Naive thymus-derived CD4-positive, alpha-beta T cell (primary cell): ENCODE data around the gene GMPR. TPM values are rescaled to one million over a fixed set of nuclear protein-coding genes. Genes with fewer than 3 reads are reported as not detected.

Source experiments
- ATAC-seq: fragments of 150-1000 bp; cut with Tn5 transposase; 2 replicates; pipeline ENCODE4 v1.10.0; 2021; ENCODE audit warnings: mild to moderate bottlenecking, moderate library complexity
- CTCF ChIA-PET: fragments of 350-600 bp; sonication (Branson Sonifier 250); formaldehyde crosslinking; loops from one replicate; lab custom pipeline; 2021; ENCODE audit warnings: antibody characterized with exemption; lab: Charles Lee
- POLR2A ChIA-PET: fragments of 350-600 bp; sonication (Branson Sonifier 250); formaldehyde crosslinking; loops from one replicate; lab custom pipeline; 2021; ENCODE audit warnings: antibody characterized with exemption, inconsistent platforms; lab: Charles Lee
- DNase-seq, 9 donors: peaks; one replicate each; pipeline versions ENCODE4 v3.0.0 to v3.0.0-alpha.2; 2020 to 2022; ENCODE audit warnings: mixed read lengths in 1 of 9
- H3K27ac ChIP-seq: one replicate; pipeline ENCODE4 v1.7.0; 2013; ENCODE audit warnings: mild to moderate bottlenecking, low read depth, low read length, moderate library complexity
- H3K27me3 ChIP-seq, 2 donors: one replicate each; pipeline ENCODE4 v1.7.0; 2013; ENCODE audit warnings: low read length in 2 of 2, mild to moderate bottlenecking in 2 of 2, moderate library complexity in 2 of 2; ENCODE audit not compliant: control insufficient read depth in 2 of 2, insufficient read depth in 2 of 2
- H3K36me3 ChIP-seq, 3 experiments: 1 replicate in 2 of 3; 2 replicates in 1 of 3; pipeline ENCODE4 v1.7.0; 2013; ENCODE audit warnings: low read length in 3 of 3, mild to moderate bottlenecking in 3 of 3, moderate library complexity in 1 of 3; ENCODE audit not compliant: insufficient read depth in 3 of 3, control insufficient read depth in 2 of 3
- H3K4me1 ChIP-seq, 2 donors: one replicate each; pipeline ENCODE4 v1.7.0; 2013; ENCODE audit warnings: low read length in 2 of 2, mild to moderate bottlenecking in 2 of 2, moderate library complexity in 1 of 2; ENCODE audit not compliant: control insufficient read depth in 2 of 2, insufficient read depth in 2 of 2
- H3K4me3 ChIP-seq: 2 replicates; pipeline ENCODE4 v1.7.0; 2013; ENCODE audit warnings: mild to moderate bottlenecking, low read length
- H3K9me3 ChIP-seq, 3 experiments: 1 replicate in 2 of 3; 2 replicates in 1 of 3; pipeline ENCODE4 v1.7.0; 2013; ENCODE audit warnings: low read length in 3 of 3; ENCODE audit not compliant: control insufficient read depth in 2 of 3
- H3K27ac Mint-ChIP-seq, 9 donors: one replicate each; pipeline ENCODE4 v1.8.0; 2020 to 2022; ENCODE audit warnings: mixed read lengths in 9 of 9, mild to moderate bottlenecking in 8 of 9, moderate library complexity in 5 of 9, inconsistent platforms in 2 of 9
- H3K27me3 Mint-ChIP-seq, 5 donors: one replicate each; pipeline ENCODE4 v1.8.0; 2021 to 2022; ENCODE audit warnings: mixed read lengths in 5 of 5, mild to moderate bottlenecking in 1 of 5
- H3K36me3 Mint-ChIP-seq, 5 donors: one replicate each; pipeline ENCODE4 v1.8.0; 2020 to 2022; ENCODE audit warnings: mixed read lengths in 5 of 5, mild to moderate bottlenecking in 3 of 5, inconsistent platforms in 1 of 5
- H3K4me1 Mint-ChIP-seq, 7 donors: one replicate each; pipeline ENCODE4 v1.8.0; 2020 to 2022; ENCODE audit warnings: mixed read lengths in 7 of 7, mild to moderate bottlenecking in 3 of 7, inconsistent platforms in 1 of 7
- H3K4me3 Mint-ChIP-seq, 10 donors: one replicate each; pipeline ENCODE4 v1.8.0; 2020 to 2022; ENCODE audit warnings: mild to moderate bottlenecking in 10 of 10, mixed read lengths in 10 of 10, moderate library complexity in 6 of 10, inconsistent platforms in 2 of 10
- H3K9me3 Mint-ChIP-seq, 11 donors: one replicate each; pipeline ENCODE4 v1.8.0; 2020 to 2022; ENCODE audit warnings: mixed read lengths in 11 of 11, mild to moderate bottlenecking in 4 of 11, inconsistent platforms in 1 of 11, moderate library complexity in 1 of 11
- intact Hi-C, 2 donors: fragments of 100-400 bp; cut with micrococcal nuclease; formaldehyde crosslinking; loops; one replicate each; pipeline ENCODE4 v1.15.1; 2023
- polyA plus RNA-seq, 2 donors: library from polyadenylated mRNA; unstranded; fragments of 300-500 nt; fragmentation: Illumina TruSeq; gene quantifications; one replicate each; pipeline ENCODE4 v1.2.3, GENCODE V29; 2021
- total RNA-seq, 6 experiments: library from RNA in 5 of 6; stranded (reverse) in 5 of 6; gene quantifications; 1 replicate in 5 of 6; 2 replicates in 1 of 6; pipeline ENCODE4 v1.2.3 and lab custom pipeline; 2021 to 2026

The GMPR gene
- total and polyA plus RNA-seq, 7 experiments from 2014 or later, result 0.60 to 2.1 (median 0.93) TPM; not detected in 2

DNA sequence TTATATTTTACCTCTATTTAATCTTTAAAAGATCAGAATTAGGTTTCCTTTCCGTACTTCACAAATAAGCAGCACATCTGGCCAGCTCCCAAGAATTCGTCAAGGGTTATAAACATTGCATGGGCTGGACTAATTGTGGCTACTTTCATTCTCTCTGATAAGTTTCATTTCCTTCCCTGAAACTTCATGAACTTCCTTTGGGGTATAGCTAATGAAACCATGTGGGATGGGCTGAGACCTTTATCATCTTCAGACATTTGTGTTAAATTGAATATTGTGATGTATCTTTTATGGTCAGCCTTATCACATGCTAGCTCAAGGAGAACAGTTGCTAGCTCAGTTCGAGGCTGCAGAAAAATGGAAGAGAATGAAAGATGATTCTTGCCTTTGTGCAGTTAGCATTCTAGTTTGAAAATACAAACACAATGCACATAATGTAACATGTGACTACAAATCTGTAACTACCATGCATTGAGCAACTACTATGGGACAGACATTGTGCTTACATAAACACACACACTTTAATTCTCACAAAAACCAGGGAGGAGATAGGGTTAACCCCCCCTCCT lies 1.7 kb upstream of the GMPR start:
- Histone ChIP-seq H3K27me3 (no peaks in the 10 kb centered on the region), H3K4me3 (no peak overlapping the region), H3K27ac (no peak overlapping the region), H3K36me3 (no peaks in the 10 kb centered on the region), H3K4me1 (peaks cover 8 to 10% of the 10 kb centered on the region in 2 donors), H3K9me3 (no peaks in the 10 kb centered on the region)
- Mint-ChIP-seq H3K27me3 (peaks cover 7 to 60% (median 12%) of the 10 kb centered on the region in 5 donors), H3K36me3 (peaks cover 0 to 2% (median 0%) of the 10 kb centered on the region in 5 donors), H3K4me3 (peak overlapping the region in 9 of 10 donors; percentile 24 to 96 (median 77)), H3K9me3 (no peaks in the 10 kb centered on the region), H3K27ac (peak overlapping the region in 1 of 9 donors; percentile 0), H3K4me1 (peaks cover 14 to 31% (median 22%) of the 10 kb centered on the region in 7 donors)
- intact Hi-C loops, result loop anchor here in 1 of 2 donors (5.0 kb wide), 1 partner anchor 86 kb away; no protein-coding TSS in a partner anchor
- POLR2A ChIA-PET, result no interaction called here
- DNase-seq, result no peak
- CTCF ChIA-PET, result interaction anchor here (0.7 kb wide), 1 partner anchor 16 kb away, joined by 3 read pairs; no protein-coding TSS in a partner anchor
- no peak for ATAC-seq

DNA sequence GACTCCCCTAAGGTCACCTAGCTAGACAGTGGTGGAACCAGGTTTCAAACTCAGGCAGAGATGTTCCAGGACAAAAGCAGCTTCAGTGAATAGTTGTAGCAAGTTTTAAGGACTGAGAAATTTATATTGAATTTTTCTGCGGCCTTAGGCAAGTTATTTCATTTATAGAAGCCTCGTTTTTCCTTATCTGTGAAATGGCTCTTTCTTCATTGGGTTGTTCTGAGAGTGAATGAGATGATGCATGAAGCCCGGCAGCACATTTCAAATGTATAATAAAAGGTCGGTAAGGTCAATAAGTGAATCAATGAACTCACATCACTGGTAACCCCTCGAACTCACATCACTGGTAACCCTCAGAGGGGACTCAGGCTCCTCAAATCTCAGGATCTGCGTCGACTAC lies 1.1 kb upstream of the GMPR start:
- Histone ChIP-seq H3K27ac (no peak overlapping the region), H3K4me3 (no peak overlapping the region), H3K36me3 (no peaks in the 10 kb centered on the region), H3K27me3 (no peaks in the 10 kb centered on the region), H3K4me1 (peaks cover 8 to 10% of the 10 kb centered on the region in 2 donors), H3K9me3 (no peaks in the 10 kb centered on the region)
- CTCF ChIA-PET, result no interaction called here
- Mint-ChIP-seq H3K4me1 (peaks cover 14 to 31% (median 22%) of the 10 kb centered on the region in 7 donors), H3K36me3 (peaks cover 0 to 2% (median 0%) of the 10 kb centered on the region in 5 donors), H3K4me3 (peak overlapping the region; percentile 24 to 96 (median 78)), H3K27ac (peak overlapping the region in 1 of 9 donors; percentile 0), H3K9me3 (no peaks in the 10 kb centered on the region), H3K27me3 (peaks cover 7 to 60% (median 12%) of the 10 kb centered on the region in 5 donors)
- no peak for DNase-seq
- POLR2A ChIA-PET, result no interaction called here
- intact Hi-C loops, result loop anchor here in 1 of 2 donors (5.0 kb wide), 1 partner anchor 85 kb away; no protein-coding TSS in a partner anchor
- no peak for ATAC-seq

DNA sequence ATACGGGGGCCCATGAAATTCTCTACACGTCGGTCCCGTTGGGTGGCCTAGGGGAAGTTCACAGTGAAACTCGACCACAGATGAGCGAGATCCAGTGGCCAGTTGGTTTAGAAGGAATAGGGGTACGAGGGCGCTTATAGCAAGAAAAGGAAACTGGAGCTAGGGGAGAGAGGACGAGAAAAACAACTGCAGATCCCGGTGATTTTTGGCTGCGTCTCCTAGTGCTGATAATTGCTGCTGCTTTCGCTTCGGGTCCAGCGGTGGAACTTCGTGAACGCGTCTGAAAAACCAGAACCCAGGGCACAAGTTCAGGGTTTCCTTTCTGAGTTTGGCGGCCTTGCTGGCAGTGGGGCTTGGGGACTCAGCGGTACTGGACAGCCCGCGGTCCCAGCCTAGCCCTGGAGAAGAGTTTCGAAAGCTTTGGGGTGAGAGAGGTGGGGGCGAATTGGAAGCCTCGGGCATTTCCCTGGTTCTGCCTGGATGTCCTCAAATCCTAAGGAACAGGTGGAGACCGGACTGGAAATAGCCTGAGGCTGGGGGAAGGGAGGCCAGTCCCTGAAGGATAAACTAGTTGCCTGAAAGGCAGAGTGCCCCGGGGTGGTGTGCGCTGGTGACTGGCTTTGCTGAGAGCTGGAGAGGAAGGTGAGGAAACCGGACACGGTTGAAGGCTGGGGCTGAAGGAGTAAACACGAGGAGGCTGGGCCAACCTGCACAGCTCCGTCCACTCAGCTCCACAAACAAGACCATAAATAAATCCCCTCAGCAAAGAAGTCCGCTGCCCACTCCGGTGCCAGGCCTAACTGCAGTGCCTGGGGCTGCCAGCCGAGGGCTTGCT lies 793 bp downstream of the GMPR start:
- H3K4me1 ChIP-seq, result peaks cover 8 to 10% of the 10 kb centered on the region in 2 donors
- no peaks in the 10 kb centered on the region for H3K9me3 ChIP-seq
- H3K4me1 Mint-ChIP-seq, result peaks cover 14 to 31% (median 22%) of the 10 kb centered on the region in 7 donors
- peak overlapping the region in 8 of 9 donors; percentile 38 to 89 (median 70) for H3K27ac Mint-ChIP-seq
- peaks cover 7 to 53% (median 12%) of the 10 kb centered on the region in 5 donors for H3K27me3 Mint-ChIP-seq
- peak overlapping the region; percentile 88 to 96 (median 92) for H3K4me3 Mint-ChIP-seq
- peak overlapping the region; percentile 22 for H3K27ac ChIP-seq
- ChIA-PET POLR2A (interaction anchor here (1.1 kb wide), 1 partner anchor 83 kb away, joined by 3 read pairs; no protein-coding TSS in a partner anchor), CTCF (interaction anchor here (0.8 kb wide), 1 partner anchor 548 kb away, joined by 4 read pairs; no protein-coding TSS in a partner anchor)
- H3K4me3 ChIP-seq, result peak overlapping the region; percentile 85
- H3K27me3 ChIP-seq, result no peaks in the 10 kb centered on the region
- H3K36me3 ChIP-seq, result no peaks in the 10 kb centered on the region
- H3K36me3 Mint-ChIP-seq, result peaks cover 0 to 2% (median 0%) of the 10 kb centered on the region in 5 donors
- DNase-seq (peak in 5 of 9 donors; percentile 11 to 20 (median 14)), ATAC-seq (peak; percentile 2)
- H3K9me3 Mint-ChIP-seq, result no peaks in the 10 kb centered on the region
- intact Hi-C loops, result loop anchor here (2.0 to 5.0 kb wide), 2 partner anchors 80 to 83 kb away; no protein-coding TSS in a partner anchor

DNA sequence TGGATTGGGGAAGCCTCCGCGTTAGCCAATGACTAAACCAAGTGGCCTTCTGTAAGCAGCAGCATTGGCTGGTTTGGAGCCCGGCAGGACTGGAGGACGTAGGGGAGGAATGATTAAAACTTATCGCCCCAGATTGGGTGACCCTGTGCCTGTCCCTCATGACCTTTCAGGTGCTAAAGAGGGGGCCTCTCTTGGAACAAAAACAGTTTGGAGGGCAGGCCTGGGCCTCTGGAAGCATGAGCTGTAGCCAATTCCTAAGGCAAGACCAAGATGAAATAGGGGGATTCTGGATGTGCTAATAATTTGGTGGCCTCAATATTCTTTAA lies 1.4 kb downstream of the GMPR start:
- no peaks in the 10 kb centered on the region for H3K27me3 ChIP-seq
- DNase-seq (peak in 2 of 9 donors; percentile 1 to 17), ATAC-seq (peak; percentile 57)
- intact Hi-C loops, result loop anchor here (2.0 to 5.0 kb wide), 2 partner anchors 79 to 83 kb away; no protein-coding TSS in a partner anchor
- peaks cover 0 to 2% (median 0%) of the 10 kb centered on the region in 5 donors for H3K36me3 Mint-ChIP-seq
- peaks cover 7 to 50% (median 12%) of the 10 kb centered on the region in 5 donors for H3K27me3 Mint-ChIP-seq
- H3K27ac Mint-ChIP-seq, result no peak overlapping the region
- H3K36me3 ChIP-seq, result no peaks in the 10 kb centered on the region
- peaks cover 8 to 10% of the 10 kb centered on the region in 2 donors for H3K4me1 ChIP-seq
- H3K4me3 Mint-ChIP-seq, result peak overlapping the region in 8 of 10 donors; percentile 88 to 96 (median 92)
- CTCF ChIA-PET, result interaction anchor here (0.8 kb wide), 1 partner anchor 548 kb away, joined by 4 read pairs; no protein-coding TSS in a partner anchor
- H3K9me3 Mint-ChIP-seq, result no peaks in the 10 kb centered on the region
- H3K27ac ChIP-seq, result no peak overlapping the region
- H3K9me3 ChIP-seq, result no peaks in the 10 kb centered on the region
- POLR2A ChIA-PET, result interaction anchor here (0.7 kb wide), 1 partner anchor 36 kb away, joined by 3 read pairs; no protein-coding TSS in a partner anchor
- H3K4me3 ChIP-seq, result no peak overlapping the region
- peaks cover 14 to 31% (median 22%) of the 10 kb centered on the region in 7 donors for H3K4me1 Mint-ChIP-seq

DNA sequence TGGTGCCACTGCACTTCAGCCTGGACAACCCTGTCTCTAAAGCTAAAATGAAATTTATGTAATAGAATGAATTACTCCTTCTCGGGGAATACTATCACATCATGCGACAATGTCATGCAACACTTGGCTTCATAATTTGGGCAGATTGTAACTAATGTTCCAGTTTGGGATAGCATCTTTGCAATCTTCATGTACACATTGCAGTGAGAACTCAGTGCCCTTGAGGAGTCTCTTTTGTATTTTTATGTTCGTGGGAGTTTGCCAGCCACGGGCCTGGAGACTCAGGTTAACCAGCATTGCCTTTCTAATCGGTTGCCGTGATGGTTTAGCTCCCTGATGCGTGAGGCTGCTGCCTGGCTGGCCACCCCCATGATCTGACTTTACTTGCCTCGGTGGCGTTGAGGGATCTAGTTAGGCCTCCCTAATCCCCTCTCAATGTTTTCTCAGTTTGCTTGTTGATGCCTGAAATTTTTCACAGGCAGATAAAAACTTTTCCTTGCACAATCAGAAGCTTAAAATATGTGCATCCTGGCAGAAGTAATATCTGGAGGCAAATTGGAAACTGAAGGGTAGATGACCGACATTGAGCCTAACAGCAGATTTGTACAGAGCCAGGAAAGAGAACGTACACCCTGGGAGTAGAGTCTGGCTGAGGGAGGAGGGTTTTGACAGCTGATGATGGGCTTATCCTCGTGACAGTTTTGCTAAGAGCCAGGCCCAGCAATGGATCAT lies 2.4 kb downstream of the GMPR start:
- peaks cover 7 to 45% (median 10%) of the 10 kb centered on the region in 5 donors for H3K27me3 Mint-ChIP-seq
- no peak overlapping the region for H3K27ac ChIP-seq
- POLR2A ChIA-PET, result no interaction called here
- H3K9me3 ChIP-seq, result no peaks in the 10 kb centered on the region
- H3K36me3 Mint-ChIP-seq, result peaks cover 0 to 2% (median 0%) of the 10 kb centered on the region in 5 donors
- H3K27ac Mint-ChIP-seq, result no peak overlapping the region
- peaks cover 8 to 10% of the 10 kb centered on the region in 2 donors for H3K4me1 ChIP-seq
- intact Hi-C loops, result no loop called here
- no peaks in the 10 kb centered on the region for H3K27me3 ChIP-seq
- peaks cover 14 to 34% (median 22%) of the 10 kb centered on the region in 7 donors for H3K4me1 Mint-ChIP-seq
- no peaks in the 10 kb centered on the region for H3K9me3 Mint-ChIP-seq
- DNase-seq (no peak), ATAC-seq (no peak)
- no peaks in the 10 kb centered on the region for H3K36me3 ChIP-seq
- CTCF ChIA-PET, result no interaction called here
- H3K4me3 Mint-ChIP-seq, result peak overlapping the region in 1 of 10 donors; percentile 21
- H3K4me3 ChIP-seq, result no peak overlapping the region

DNA sequence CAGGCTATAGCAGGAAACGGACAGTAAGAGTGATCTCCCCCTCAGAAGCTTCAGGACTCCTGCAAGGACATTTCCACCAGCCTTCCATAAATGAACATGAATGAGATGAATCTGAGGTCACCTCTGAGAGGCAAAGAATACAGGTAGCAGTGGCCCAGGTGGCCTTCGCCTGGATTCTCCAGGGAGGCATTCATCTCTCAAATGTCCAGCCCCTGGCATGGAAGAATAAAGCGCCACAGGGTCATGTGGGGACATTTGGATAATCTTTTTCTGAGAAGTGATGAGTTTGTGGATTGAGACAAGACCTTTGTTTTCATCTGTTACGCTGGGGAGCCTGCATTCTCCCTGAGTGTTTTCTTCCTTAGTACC lies 2.9 kb downstream of the GMPR start:
- Mint-ChIP-seq H3K27me3 (peaks cover 7 to 39% (median 10%) of the 10 kb centered on the region in 5 donors), H3K4me1 (peaks cover 13 to 30% (median 19%) of the 10 kb centered on the region in 7 donors), H3K27ac (no peak overlapping the region), H3K9me3 (no peaks in the 10 kb centered on the region), H3K4me3 (no peak overlapping the region), H3K36me3 (peaks cover 0 to 2% (median 0%) of the 10 kb centered on the region in 5 donors)
- no peaks in the 10 kb centered on the region for H3K9me3 ChIP-seq
- H3K27ac ChIP-seq, result no peak overlapping the region
- peaks cover 8 to 10% of the 10 kb centered on the region in 2 donors for H3K4me1 ChIP-seq
- no peaks in the 10 kb centered on the region for H3K27me3 ChIP-seq
- ATAC-seq, result no peak
- intact Hi-C loops, result no loop called here
- no peaks in the 10 kb centered on the region for H3K36me3 ChIP-seq
- POLR2A ChIA-PET, result no interaction called here
- DNase-seq, result no peak
- no peak overlapping the region for H3K4me3 ChIP-seq
- CTCF ChIA-PET, result no interaction called here
